ENCODE results near the gene CAST. TPM values are rescaled to one million over a fixed set of nuclear protein-coding genes. Genes with fewer than 3 reads are reported as not detected.
"Not testable (repeated sequence)": the region's sequence is repeated elsewhere in the genome, so short reads cannot be mapped to it uniquely, and the experiment has no call there.

CAST gene, protein sequence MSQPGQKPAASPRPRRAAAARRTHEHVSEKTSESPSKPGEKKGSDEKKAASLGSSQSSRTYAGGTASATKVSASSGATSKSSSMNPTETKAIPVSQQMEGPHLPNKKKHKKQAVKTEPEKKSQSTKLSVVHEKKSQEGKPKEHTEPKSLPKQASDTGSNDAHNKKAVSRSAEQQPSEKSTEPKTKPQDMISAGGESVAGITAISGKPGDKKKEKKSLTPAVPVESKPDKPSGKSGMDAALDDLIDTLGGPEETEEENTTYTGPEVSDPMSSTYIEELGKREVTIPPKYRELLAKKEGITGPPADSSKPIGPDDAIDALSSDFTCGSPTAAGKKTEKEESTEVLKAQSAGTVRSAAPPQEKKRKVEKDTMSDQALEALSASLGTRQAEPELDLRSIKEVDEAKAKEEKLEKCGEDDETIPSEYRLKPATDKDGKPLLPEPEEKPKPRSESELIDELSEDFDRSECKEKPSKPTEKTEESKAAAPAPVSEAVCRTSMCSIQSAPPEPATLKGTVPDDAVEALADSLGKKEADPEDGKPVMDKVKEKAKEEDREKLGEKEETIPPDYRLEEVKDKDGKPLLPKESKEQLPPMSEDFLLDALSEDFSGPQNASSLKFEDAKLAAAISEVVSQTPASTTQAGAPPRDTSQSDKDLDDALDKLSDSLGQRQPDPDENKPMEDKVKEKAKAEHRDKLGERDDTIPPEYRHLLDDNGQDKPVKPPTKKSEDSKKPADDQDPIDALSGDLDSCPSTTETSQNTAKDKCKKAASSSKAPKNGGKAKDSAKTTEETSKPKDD
- total RNA-seq, result 125 TPM
- 100 to 1,000 TPM in 7 of 8 donors, 10 to 100 TPM in 1; 97.6 to 135 (median 116) TPM for polyA plus RNA-seq (ENCODE audit: insufficient read depth in 1 of 8, insufficient read length in 8 of 8, low replicate concordance in 1 of 8)
- long read RNA-seq, donor 1, full-length matches to known transcripts, result 2 of 2 reads
- long read RNA-seq, donor 1, partial matches to known transcripts, result 0 of 2 reads
- long read RNA-seq, donor 1, other reads (novel, unspliced or antisense), result 0 of 2 reads
- long read RNA-seq, donor 2, result 0 reads
- long read RNA-seq, donor 3, full-length matches to known transcripts, result 2 of 17 reads
- long read RNA-seq, donor 3, partial matches to known transcripts, result 15 of 17 reads
- long read RNA-seq, donor 3, other reads (novel, unspliced or antisense), result 0 of 17 reads
- long read RNA-seq, donor 4, full-length matches to known transcripts, result 3 of 3 reads
- long read RNA-seq, donor 4, partial matches to known transcripts, result 0 of 3 reads
- long read RNA-seq, donor 4, other reads (novel, unspliced or antisense), result 0 of 3 reads
- long read RNA-seq, donor 5, full-length matches to known transcripts, result 4 of 74 reads
- long read RNA-seq, donor 5, partial matches to known transcripts, result 70 of 74 reads
- long read RNA-seq, donor 5, other reads (novel, unspliced or antisense), result 0 of 74 reads
- long read RNA-seq, donor 6, full-length matches to known transcripts, result 2 of 12 reads
- long read RNA-seq, donor 6, partial matches to known transcripts, result 10 of 12 reads
- long read RNA-seq, donor 6, other reads (novel, unspliced or antisense), result 0 of 12 reads
- long read RNA-seq, donor 7, partial matches to known transcripts, result 13 of 13 reads
- long read RNA-seq, donor 7, other reads (novel, unspliced or antisense), result 0 of 13 reads
- long read RNA-seq, donor 8, full-length matches to known transcripts, result 1 of 51 reads
- long read RNA-seq, donor 8, partial matches to known transcripts, result 50 of 51 reads
- long read RNA-seq, donor 8, other reads (novel, unspliced or antisense), result 0 of 51 reads
- long read RNA-seq, donor 9, full-length matches to known transcripts, result 2 of 17 reads
- long read RNA-seq, donor 9, partial matches to known transcripts, result 15 of 17 reads
- long read RNA-seq, donor 9, other reads (novel, unspliced or antisense), result 0 of 17 reads
- long read RNA-seq, donor 10, full-length matches to known transcripts, result 1 of 8 reads
- long read RNA-seq, donor 10, partial matches to known transcripts, result 7 of 8 reads
- long read RNA-seq, donor 10, other reads (novel, unspliced or antisense), result 0 of 8 reads
- long read RNA-seq, donor 11, partial matches to known transcripts, result 8 of 8 reads
- long read RNA-seq, donor 11, other reads (novel, unspliced or antisense), result 0 of 8 reads

DNA sequence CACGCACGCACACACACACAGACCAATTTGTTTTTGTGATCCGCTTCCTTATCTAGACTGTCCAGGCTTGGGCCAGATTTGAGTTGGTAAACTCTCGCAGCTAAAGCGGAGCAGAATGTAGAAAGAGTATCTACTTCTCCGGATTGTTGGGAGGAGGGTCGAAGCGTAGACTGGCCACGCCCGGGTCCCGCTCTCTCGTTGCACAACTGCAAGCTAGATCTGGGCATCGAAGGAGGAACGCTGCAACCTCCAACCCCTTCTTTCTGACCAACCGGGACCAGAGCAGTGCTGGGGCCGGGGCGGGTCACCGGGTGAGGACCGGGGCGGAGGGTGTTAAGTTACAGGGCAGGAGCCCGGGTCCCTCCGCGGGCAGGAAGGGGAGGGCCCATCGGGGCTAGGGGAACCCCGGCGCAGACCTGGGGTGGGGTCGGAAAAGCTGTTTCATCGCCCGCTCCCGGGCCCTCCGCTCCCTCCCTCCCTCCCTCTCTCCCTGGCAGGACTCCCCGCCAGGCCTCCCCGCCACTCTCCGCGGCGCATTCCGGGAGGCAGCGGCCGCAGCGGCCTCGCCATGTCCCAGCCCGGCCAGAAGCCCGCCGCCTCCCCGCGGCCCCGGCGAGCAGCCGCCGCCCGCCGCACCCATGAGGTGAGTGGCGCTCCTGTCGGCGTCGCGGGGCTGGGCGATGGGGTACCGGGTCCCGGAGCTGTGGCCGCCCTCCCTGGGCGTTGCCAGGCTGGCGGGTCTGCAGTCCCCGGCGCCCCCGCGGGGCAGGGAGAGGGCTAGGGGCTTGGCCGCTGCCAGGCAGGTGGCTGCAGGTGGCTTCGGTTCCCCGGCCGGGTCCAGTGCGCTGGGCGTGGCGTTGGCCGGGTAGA, at the start of gene CAST:
Gene CAST, plus strand, starts transcription at position 522 of the 870 bp plus-strand sequence. Its CDS starts 47 bp downstream, at position 569.
- under 1% methylated on average over 68 of the region's 75 CpGs for WGBS (ENCODE audit: insufficient coverage)
- Histone ChIP-seq H3K36me3 (ENCODE audit: control insufficient read depth, insufficient read depth, low read length) (no peaks in the 10 kb centered on the region), H3K9me3 (replicated peaks; ENCODE audit: control insufficient read depth, low read depth, low read length) (no peaks in the 10 kb centered on the region), H3K4me1 (ENCODE audit: control insufficient read depth, insufficient read depth, low read length) (peaks cover 11% of the 10 kb centered on the region), H3K27ac (ENCODE audit: low read length) (peak within 1 kb of the TSS; percentile 90), H3K4me3 (ENCODE audit: low read length) (peak within 1 kb of the TSS; percentile 73), H3K27me3 (ENCODE audit: control insufficient read depth, insufficient read depth, low read length) (peaks cover 2% of the 10 kb centered on the region)
- peak; percentile 94 for DNase-seq

- H3K36me3 ChIP-seq (ENCODE audit: control insufficient read depth, insufficient read depth, low read length), result no peaks in the 10 kb centered on the region
- H3K9me3 ChIP-seq (replicated peaks; ENCODE audit: control insufficient read depth, low read depth, low read length), result no peaks in the 10 kb centered on the region
- no peak overlapping the region for H3K4me3 ChIP-seq (ENCODE audit: low read length)
- no peak overlapping the region for H3K27ac ChIP-seq (ENCODE audit: low read length)
- no peaks in the 10 kb centered on the region for H3K4me1 ChIP-seq (ENCODE audit: control insufficient read depth, insufficient read depth, low read length)
- peak; percentile 82 for DNase-seq
- no CpG with 5 or more reads among the region's 6 CpGs for WGBS (ENCODE audit: insufficient coverage)
- H3K27me3 ChIP-seq (ENCODE audit: control insufficient read depth, insufficient read depth, low read length), result no peaks in the 10 kb centered on the region
Observed at GRCh38 chr5:96614110-96614691, 48.0 kb upstream of the CAST start.

DNA sequence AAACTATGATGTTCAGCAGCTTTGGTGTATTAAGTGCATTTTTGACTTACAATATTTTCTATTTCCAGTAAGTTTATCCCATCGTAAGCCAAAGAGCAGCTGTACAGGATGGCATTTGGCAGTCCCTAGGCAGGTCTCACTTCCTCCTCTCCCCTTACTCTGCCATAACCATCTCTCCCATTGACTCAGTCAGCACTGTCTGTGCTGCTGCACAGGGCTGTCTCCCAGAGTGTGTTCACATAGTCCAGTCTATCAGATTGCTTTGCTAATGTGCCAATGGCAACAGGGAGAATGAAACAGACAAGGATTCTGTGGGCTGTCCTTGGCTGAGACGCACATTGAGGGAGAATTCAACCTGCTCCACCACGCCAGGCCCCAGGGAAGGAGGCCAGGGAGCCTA, 47.0 kb upstream of the CAST start:
- 76% methylated on average over 3 of the region's 3 CpGs for WGBS (ENCODE audit: insufficient coverage)
- no peak for DNase-seq
- Histone ChIP-seq H3K36me3 (ENCODE audit: control insufficient read depth, insufficient read depth, low read length) (no peaks in the 10 kb centered on the region), H3K27me3 (ENCODE audit: control insufficient read depth, insufficient read depth, low read length) (no peaks in the 10 kb centered on the region), H3K4me1 (ENCODE audit: control insufficient read depth, insufficient read depth, low read length) (no peaks in the 10 kb centered on the region), H3K4me3 (ENCODE audit: low read length) (no peak overlapping the region), H3K9me3 (replicated peaks; ENCODE audit: control insufficient read depth, low read depth, low read length) (no peaks in the 10 kb centered on the region), H3K27ac (ENCODE audit: low read length) (no peak overlapping the region)

DNA sequence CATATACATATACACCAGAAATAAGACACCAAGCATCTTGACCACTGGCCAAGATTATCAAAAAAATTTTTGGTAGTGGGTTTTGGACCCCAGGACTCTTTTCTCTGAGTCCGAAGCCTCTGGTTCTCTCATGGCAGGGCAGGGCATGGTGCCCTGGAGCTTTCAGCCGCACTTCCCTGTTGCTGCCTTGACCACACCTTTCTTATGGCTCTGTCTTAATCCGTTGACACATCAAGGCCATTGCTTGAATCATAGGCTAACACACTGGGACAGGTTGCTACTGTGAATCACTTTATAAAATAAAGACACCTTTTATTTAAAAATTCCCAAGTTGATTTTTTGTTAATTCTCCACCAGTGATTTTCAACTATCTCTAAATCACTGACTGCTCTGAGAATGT, 45.4 kb upstream of the CAST start:
- Histone ChIP-seq H3K27me3 (ENCODE audit: control insufficient read depth, insufficient read depth, low read length) (no peaks in the 10 kb centered on the region), H3K4me3 (ENCODE audit: low read length) (no peak overlapping the region), H3K4me1 (ENCODE audit: control insufficient read depth, insufficient read depth, low read length) (no peaks in the 10 kb centered on the region), H3K27ac (ENCODE audit: low read length) (no peak overlapping the region), H3K9me3 (replicated peaks; ENCODE audit: control insufficient read depth, low read depth, low read length) (no peaks in the 10 kb centered on the region), H3K36me3 (ENCODE audit: control insufficient read depth, insufficient read depth, low read length) (no peaks in the 10 kb centered on the region)
- 88% methylated on average over 3 of the region's 3 CpGs for WGBS (ENCODE audit: insufficient coverage)
- no peak for DNase-seq

GRCh38 chr5:96618311-96619016, 43.7 kb upstream of the CAST start:
- H3K9me3 ChIP-seq (replicated peaks; ENCODE audit: control insufficient read depth, low read depth, low read length); H3K4me1 ChIP-seq (ENCODE audit: control insufficient read depth, insufficient read depth, low read length); H3K27ac ChIP-seq (ENCODE audit: low read length); H3K27me3 ChIP-seq (ENCODE audit: control insufficient read depth, insufficient read depth, low read length); H3K36me3 ChIP-seq (ENCODE audit: control insufficient read depth, insufficient read depth, low read length); DNase-seq; H3K4me3 ChIP-seq (ENCODE audit: low read length): not testable (repeated sequence)
- 93% methylated on average over 30 of the region's 30 CpGs for WGBS (ENCODE audit: insufficient coverage)

GRCh38 chr5:96619946-96620345, 42.2 kb upstream of the CAST start:
- no peak for DNase-seq
- no CpG with 5 or more reads among the region's 2 CpGs for WGBS (ENCODE audit: insufficient coverage)
- Histone ChIP-seq H3K36me3 (ENCODE audit: control insufficient read depth, insufficient read depth, low read length) (no peaks in the 10 kb centered on the region), H3K27me3 (ENCODE audit: control insufficient read depth, insufficient read depth, low read length) (no peaks in the 10 kb centered on the region), H3K27ac (ENCODE audit: low read length) (no peak overlapping the region), H3K4me1 (ENCODE audit: control insufficient read depth, insufficient read depth, low read length) (no peaks in the 10 kb centered on the region), H3K4me3 (ENCODE audit: low read length) (no peak overlapping the region), H3K9me3 (replicated peaks; ENCODE audit: control insufficient read depth, low read depth, low read length) (no peaks in the 10 kb centered on the region)

- no CpG with 5 or more reads among the region's 3 CpGs for WGBS (ENCODE audit: insufficient coverage)
- Histone ChIP-seq H3K4me3 (ENCODE audit: low read length) (no peak overlapping the region), H3K27ac (ENCODE audit: low read length) (no peak overlapping the region), H3K27me3 (ENCODE audit: control insufficient read depth, insufficient read depth, low read length) (no peaks in the 10 kb centered on the region), H3K36me3 (ENCODE audit: control insufficient read depth, insufficient read depth, low read length) (no peaks in the 10 kb centered on the region), H3K4me1 (ENCODE audit: control insufficient read depth, insufficient read depth, low read length) (no peaks in the 10 kb centered on the region), H3K9me3 (replicated peaks; ENCODE audit: control insufficient read depth, low read depth, low read length) (no peaks in the 10 kb centered on the region)
- DNase-seq, result no peak
Observed at GRCh38 chr5:96624596-96624995, 37.6 kb upstream of the CAST start.

- Histone ChIP-seq H3K4me1 (ENCODE audit: control insufficient read depth, insufficient read depth, low read length) (no peaks in the 10 kb centered on the region), H3K27me3 (ENCODE audit: control insufficient read depth, insufficient read depth, low read length) (no peaks in the 10 kb centered on the region), H3K36me3 (ENCODE audit: control insufficient read depth, insufficient read depth, low read length) (no peaks in the 10 kb centered on the region), H3K9me3 (replicated peaks; ENCODE audit: control insufficient read depth, low read depth, low read length) (no peaks in the 10 kb centered on the region), H3K27ac (ENCODE audit: low read length) (no peak overlapping the region), H3K4me3 (ENCODE audit: low read length) (no peak overlapping the region)
- DNase-seq, result no peak
- WGBS (ENCODE audit: insufficient coverage), result 71% methylated on average over 1 of the region's 2 CpGs
Observed at GRCh38 chr5:96625365-96625764, 36.8 kb upstream of the CAST start.

All from muscle of leg (tissue), 16 donors.